Esophagus muscularis mucosa (tissue), 4 donors: ENCODE data around the gene TIE1. TPM values are rescaled to one million over a fixed set of nuclear protein-coding genes. Genes with fewer than 3 reads are reported as not detected.
"Not testable (repeated sequence)": the region's sequence is repeated elsewhere in the genome, so short reads cannot be mapped to it uniquely, and the experiment has no call there.

Source experiments
- DNase-seq: peaks from one replicate; pipeline ENCODE4 v3.0.0-alpha.2; 2017; ENCODE audit errors: extremely low spot score
- H3K27ac ChIP-seq, 4 donors: fragments of 200-600 bp; sonication (generic); replicated peaks in 1 of 4; 1 replicate in 3 of 4; 2 replicates in 1 of 4; pipeline ENCODE4 v1.5.1; 2016 to 2019; ENCODE audit warnings: mild to moderate bottlenecking in 1 of 4
- H3K27me3 ChIP-seq, 4 donors: fragments of 200-600 bp; sonication (generic); one replicate each; pipeline versions ENCODE4 v1.5.1 to v1.6.0; 2016 to 2019
- H3K36me3 ChIP-seq, 4 donors: fragments of 200-600 bp; sonication (generic); one replicate each; pipeline ENCODE4 v1.5.1; 2016 to 2019
- H3K4me1 ChIP-seq, 4 donors: fragments of 200-600 bp; sonication (generic); one replicate each; pipeline ENCODE4 v1.5.1; 2016 to 2019
- H3K4me3 ChIP-seq, 4 donors: fragments of 200-600 bp; sonication (generic); 1 replicate in 2 of 4; 2 replicates in 2 of 4; pipeline ENCODE4 v1.5.1; 2016 to 2019; ENCODE audit warnings: mild to moderate bottlenecking in 4 of 4, moderate library complexity in 1 of 4
- H3K9me3 ChIP-seq, 4 donors: fragments of 200-600 bp; sonication (generic); 1 replicate in 3 of 4; 2 replicates in 1 of 4; pipeline ENCODE4 v1.5.1; 2016 to 2019
- EP300 ChIP-seq: sonication (generic); formaldehyde crosslinking; IDR thresholded peaks from one replicate; pipeline ENCODE4 v1.6.1; 2017; ENCODE audit warnings: antibody characterized with exemption
- POLR2A ChIP-seq: fragments of 450-650 bp; IDR thresholded peaks from one replicate; pipeline ENCODE4 v1.6.1; 2017; ENCODE audit warnings: antibody characterized with exemption, moderate library complexity, mild to moderate bottlenecking, low read depth
- POLR2AphosphoS5 ChIP-seq, 2 donors: sonication (generic); formaldehyde crosslinking; IDR thresholded peaks; one replicate each; pipeline ENCODE4 v1.6.1; 2017; ENCODE audit warnings: antibody characterized with exemption in 2 of 2
- WGBS: methylation state at CpG from one replicate; pipeline ENCODE4 v1.1.5; 2018; 5-methylcytosine and 5-hydroxymethylcytosine counted together
- intact Hi-C: fragments of 100-400 bp; cut with DNase I; formaldehyde crosslinking; loops from one replicate; pipeline ENCODE4 v1.15.1; 2023
- total RNA-seq, 4 donors: library from RNA; depleted of rRNA; stranded (reverse); fragments of >200 nt; gene quantifications; one replicate each; pipeline versions ENCODE4 v1.1.0 to v1.2.1, GENCODE V29; 2016
- TF ChIP-seq, protein P1 (sequence below), 3 experiments: fragments of 200-600 bp in 2 of 3; fragments of 450-650 bp in 1 of 3; sonication (generic) in 2 of 3; IDR thresholded peaks; one replicate each; pipeline ENCODE4 v1.5.1; 2017 to 2019; ENCODE audit warnings: antibody characterized with exemption in 3 of 3, mild to moderate bottlenecking in 2 of 3, moderate library complexity in 1 of 3

The TIE1 gene
- total RNA-seq, 4 donors from 2014 or later, result 16.2 to 51.1 (median 32.6) TPM

- Histone ChIP-seq H3K36me3 (peaks cover 18 to 25% (median 24%) of the 10 kb centered on the region in 4 donors), H3K4me3 (peak overlapping the region; percentile 91 to 98 (median 93)), H3K27ac (peak overlapping the region; percentile 90 to 96 (median 94)), H3K4me1 (peaks cover 31 to 46% (median 38%) of the 10 kb centered on the region in 4 donors), H3K27me3 (no peaks in the 10 kb centered on the region), H3K9me3 (no peaks in the 10 kb centered on the region)
- intact Hi-C loops, result no loop called here
- no peak for DNase-seq
- WGBS, result 9% methylated on average over 6 of the region's 6 CpGs
- no peak for TF ChIP-seq EP300
- TF ChIP-seq POLR2AphosphoS5 (IDR thresholded peaks at IDR 0.05), result no peak
- TF ChIP-seq POLR2A, result no peak
- TF ChIP-seq, protein P1, sequence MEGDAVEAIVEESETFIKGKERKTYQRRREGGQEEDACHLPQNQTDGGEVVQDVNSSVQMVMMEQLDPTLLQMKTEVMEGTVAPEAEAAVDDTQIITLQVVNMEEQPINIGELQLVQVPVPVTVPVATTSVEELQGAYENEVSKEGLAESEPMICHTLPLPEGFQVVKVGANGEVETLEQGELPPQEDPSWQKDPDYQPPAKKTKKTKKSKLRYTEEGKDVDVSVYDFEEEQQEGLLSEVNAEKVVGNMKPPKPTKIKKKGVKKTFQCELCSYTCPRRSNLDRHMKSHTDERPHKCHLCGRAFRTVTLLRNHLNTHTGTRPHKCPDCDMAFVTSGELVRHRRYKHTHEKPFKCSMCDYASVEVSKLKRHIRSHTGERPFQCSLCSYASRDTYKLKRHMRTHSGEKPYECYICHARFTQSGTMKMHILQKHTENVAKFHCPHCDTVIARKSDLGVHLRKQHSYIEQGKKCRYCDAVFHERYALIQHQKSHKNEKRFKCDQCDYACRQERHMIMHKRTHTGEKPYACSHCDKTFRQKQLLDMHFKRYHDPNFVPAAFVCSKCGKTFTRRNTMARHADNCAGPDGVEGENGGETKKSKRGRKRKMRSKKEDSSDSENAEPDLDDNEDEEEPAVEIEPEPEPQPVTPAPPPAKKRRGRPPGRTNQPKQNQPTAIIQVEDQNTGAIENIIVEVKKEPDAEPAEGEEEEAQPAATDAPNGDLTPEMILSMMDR (IDR thresholded peaks at IDR 0.05), result no peak
Measured at GRCh38 chr1:43368646-43369020, 67.9 kb downstream of the TIE1 start.

DNA sequence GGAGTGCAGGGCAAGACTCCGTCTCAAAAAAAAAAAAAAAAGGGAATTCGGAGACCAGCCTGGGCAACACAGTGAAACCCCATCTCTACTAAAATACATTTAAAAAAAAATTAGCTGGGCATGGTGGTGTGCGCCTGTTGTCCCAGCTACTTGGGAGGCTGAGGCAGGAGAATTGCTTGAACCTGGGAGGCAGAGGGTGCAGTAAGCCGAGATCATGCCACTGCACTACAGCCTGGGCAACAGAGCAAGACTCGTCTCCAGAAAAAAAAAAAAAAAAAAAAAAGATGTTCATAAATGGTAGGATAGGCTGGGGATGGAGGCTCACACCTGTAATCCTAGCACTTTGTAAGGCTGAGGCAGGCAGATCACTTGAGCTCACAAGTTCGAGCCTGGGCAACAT, 69.0 kb downstream of the TIE1 start:
- H3K9me3 ChIP-seq, DNase-seq, H3K4me3 ChIP-seq, H3K27ac ChIP-seq, intact Hi-C loops, H3K27me3 ChIP-seq: not testable (repeated sequence)
- WGBS, result 89% methylated on average over 6 of the region's 6 CpGs
- Histone ChIP-seq H3K4me1 (peaks cover 31 to 47% (median 41%) of the 10 kb centered on the region in 4 donors), H3K36me3 (peaks cover 7 to 19% (median 12%) of the 10 kb centered on the region in 4 donors)

DNA sequence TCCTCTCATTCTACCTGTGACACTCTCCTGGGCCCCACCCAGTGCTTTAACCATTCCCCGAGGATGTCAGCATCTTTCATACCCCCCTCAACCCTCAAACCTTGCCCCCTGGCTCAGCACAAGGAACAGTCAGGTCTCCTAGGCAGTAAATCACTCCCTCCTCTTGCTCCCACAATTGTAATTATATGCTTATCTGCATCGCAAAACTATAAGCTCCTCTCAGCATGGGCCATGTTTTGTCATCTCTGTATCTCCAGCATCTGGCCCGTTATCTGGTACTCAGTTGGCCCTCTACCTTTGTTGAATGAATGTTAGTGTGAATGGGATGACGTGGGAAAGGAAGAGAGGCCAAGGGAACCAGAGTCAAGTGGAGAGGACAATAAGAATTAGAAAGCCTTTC, 69.8 kb downstream of the TIE1 start:
- Histone ChIP-seq H3K36me3 (peaks cover 0 to 11% (median 4%) of the 10 kb centered on the region in 4 donors), H3K27me3 (no peaks in the 10 kb centered on the region), H3K9me3 (no peaks in the 10 kb centered on the region), H3K4me1 (peaks cover 30 to 43% (median 40%) of the 10 kb centered on the region in 4 donors), H3K4me3 (no peak overlapping the region), H3K27ac (no peak overlapping the region)
- 93% methylated on average over 4 of the region's 4 CpGs for WGBS
- intact Hi-C loops, result no loop called here
- TF ChIP-seq EP300, result no peak
- no peak for TF ChIP-seq POLR2A
- TF ChIP-seq, protein P1 (IDR thresholded peaks at IDR 0.05), result no peak
- TF ChIP-seq POLR2AphosphoS5 (IDR thresholded peaks at IDR 0.05), result no peak
- no peak for DNase-seq

- Histone ChIP-seq H3K27ac (peak overlapping the region in 2 of 4 donors; percentile 33 to 47), H3K36me3 (peaks cover 0 to 12% (median 0%) of the 10 kb centered on the region in 4 donors), H3K27me3 (no peaks in the 10 kb centered on the region), H3K4me1 (peaks cover 14 to 27% (median 25%) of the 10 kb centered on the region in 4 donors), H3K4me3 (no peak overlapping the region), H3K9me3 (no peaks in the 10 kb centered on the region)
- no peak for DNase-seq
- 95% methylated on average over 5 of the region's 5 CpGs for WGBS
- TF ChIP-seq POLR2A, result no peak
- TF ChIP-seq, protein P1 (IDR thresholded peaks at IDR 0.05), result no peak
- no peak for TF ChIP-seq EP300
- TF ChIP-seq POLR2AphosphoS5 (IDR thresholded peaks at IDR 0.05), result no peak
- intact Hi-C loops, result no loop called here
Measured at GRCh38 chr1:43372172-43372571, 71.4 kb downstream of the TIE1 start.

Other genes with a start within 250 kb of the TIE1 start
- gene EBNA1BP2, start 128.7 kb upstream of the TIE1 start, total RNA-seq, result 10 to 100 TPM; 49.8 to 71.7 (median 58.4) TPM
- not detected for gene CFAP57, start 128.7 kb upstream of the TIE1 start, total RNA-seq
- under 1 TPM in 2 of 4 donors, not detected in 2; 0.26 to 0.40 TPM for gene TMEM125, start 31.0 kb upstream of the TIE1 start, total RNA-seq
- gene C1orf210, start 15.4 kb upstream of the TIE1 start, total RNA-seq, result not detected
- under 1 TPM in 2 of 4 donors, not detected in 2; 0.13 to 0.63 TPM for gene MPL, start 36.8 kb downstream of the TIE1 start, total RNA-seq
- gene CDC20, start 58.0 kb downstream of the TIE1 start, total RNA-seq, result 1 to 10 TPM in 1 of 4 donors, under 1 TPM in 1, not detected in 2; 0.42 to 1.7 TPM
- gene ELOVL1, start 67.0 kb downstream of the TIE1 start, total RNA-seq, result 10 to 100 TPM; 25.7 to 63.2 (median 49.1) TPM
- 10 to 100 TPM; 27.6 to 34.1 (median 32.0) TPM for gene MED8, start 88.8 kb downstream of the TIE1 start, total RNA-seq
- gene SZT2, start 88.9 kb downstream of the TIE1 start, total RNA-seq, result 10 to 100 TPM; 25.2 to 45.9 (median 31.3) TPM
- gene HYI, start 152.9 kb downstream of the TIE1 start, total RNA-seq, result 10 to 100 TPM; 36.3 to 60.5 (median 50.6) TPM
- gene PTPRF, start 229.9 kb downstream of the TIE1 start, total RNA-seq, result 10 to 100 TPM; 33.8 to 84.2 (median 53.7) TPM